ENCODE data around the gene TMOD3.

The TMOD3 gene

DNA sequence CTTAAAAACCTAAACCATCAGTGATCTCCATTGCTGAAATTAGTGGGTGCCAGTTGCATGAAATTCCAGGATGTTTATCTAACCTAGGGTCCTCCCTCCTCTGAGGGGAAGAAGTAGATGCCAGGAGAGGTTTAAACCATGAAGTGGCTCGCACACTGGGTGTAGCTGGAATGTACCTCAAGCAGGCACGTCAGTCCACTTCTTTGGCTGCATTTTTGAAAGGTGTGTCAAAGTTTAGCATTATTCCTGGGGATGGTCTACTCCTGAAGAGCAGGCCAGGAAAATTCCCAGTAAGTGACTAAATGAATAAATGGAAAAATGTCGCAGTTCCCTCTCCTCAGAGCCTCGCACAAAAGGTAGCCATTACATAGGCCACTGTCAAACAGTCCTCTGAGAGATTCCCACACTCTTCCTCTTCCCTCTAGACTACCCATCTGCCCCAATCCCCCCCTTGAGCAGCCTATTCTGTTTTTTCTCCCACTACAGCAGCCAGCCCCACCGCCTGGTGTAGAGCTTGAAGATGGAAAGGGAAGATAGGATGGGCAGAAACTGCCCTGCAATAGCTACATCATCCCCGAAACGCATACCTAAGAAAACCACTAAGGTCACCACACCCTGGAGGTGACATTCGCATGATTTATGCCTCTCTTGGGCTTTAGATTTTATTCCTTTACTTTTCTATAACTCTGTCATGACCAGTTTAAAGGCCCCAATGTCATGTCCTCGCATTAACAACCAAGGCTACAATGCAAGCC lies 655 bp upstream of the TMOD3 start:
- no peak for DNase-seq (ENCODE audit: low spot score)

DNA sequence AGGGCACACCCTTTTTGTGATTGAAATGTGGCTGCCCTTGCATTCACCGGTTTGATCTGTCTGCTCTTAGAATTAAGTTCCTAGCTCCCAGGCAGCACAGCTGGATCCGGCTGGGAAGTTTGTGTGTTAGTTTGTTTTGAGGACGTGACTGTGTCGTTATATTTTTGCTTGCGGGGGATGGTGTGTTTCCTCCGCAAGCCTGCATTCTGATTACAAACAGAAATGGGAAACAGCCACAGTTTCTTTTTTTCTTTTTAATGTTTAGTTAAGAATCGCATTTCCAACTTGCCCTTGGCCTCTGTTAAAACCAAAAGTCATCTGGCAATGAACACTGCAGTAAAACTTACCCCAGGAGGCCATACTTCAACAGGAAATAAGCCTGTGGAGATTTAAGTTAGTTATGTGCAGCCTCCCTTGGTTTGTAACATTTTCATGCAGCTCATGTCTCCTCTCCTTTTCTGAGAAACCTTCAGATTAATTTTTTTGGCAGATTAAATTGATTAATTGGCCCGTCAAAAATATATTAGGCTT lies 888 bp downstream of the TMOD3 start:
- DNase-seq (ENCODE audit: low spot score) = no peak

DNA sequence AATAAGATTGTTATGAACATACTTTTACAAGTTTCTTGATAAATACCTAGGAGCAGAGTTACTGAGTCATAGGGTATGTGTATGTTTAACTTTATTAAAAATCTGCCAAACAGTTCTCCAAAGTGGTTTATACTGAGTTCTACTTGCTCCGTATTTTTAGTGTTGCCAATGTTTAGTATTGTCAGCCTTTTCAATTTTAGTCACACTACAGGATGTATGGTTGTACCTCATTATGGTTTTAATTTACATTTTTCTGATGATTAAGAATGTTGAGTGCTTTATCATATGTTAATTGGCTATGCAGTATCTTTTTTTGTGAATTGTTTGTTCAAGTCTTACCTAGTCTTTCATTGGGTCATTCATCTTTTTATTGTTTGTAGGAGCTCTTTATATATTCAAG lies 4.3 kb downstream of the TMOD3 start:
- no peak for DNase-seq (ENCODE audit: low spot score)

DNA sequence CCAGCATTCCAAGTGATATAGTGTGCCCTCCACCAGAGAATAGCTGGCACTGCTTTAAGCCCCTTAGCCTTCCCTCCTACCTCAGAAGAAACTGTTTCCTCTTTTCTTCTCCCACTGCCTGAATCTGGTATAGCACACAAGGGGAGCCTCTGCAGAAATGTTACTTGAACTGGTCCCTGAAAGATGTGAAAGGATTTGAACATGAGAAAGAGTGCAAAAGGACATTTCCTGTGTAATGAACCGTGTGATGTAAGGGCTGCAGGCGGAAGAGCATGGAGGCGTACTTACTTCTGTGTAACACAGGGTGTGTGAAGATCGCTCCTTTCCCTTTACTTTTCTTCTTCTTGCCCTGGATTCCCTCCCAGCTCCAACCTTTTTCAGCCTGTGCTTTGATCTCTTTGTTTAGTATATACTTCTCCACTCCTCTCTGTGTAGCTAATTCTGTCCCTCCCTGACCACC lies 8.4 kb downstream of the TMOD3 start:
- DNase-seq (ENCODE audit: low spot score) = no peak

DNA sequence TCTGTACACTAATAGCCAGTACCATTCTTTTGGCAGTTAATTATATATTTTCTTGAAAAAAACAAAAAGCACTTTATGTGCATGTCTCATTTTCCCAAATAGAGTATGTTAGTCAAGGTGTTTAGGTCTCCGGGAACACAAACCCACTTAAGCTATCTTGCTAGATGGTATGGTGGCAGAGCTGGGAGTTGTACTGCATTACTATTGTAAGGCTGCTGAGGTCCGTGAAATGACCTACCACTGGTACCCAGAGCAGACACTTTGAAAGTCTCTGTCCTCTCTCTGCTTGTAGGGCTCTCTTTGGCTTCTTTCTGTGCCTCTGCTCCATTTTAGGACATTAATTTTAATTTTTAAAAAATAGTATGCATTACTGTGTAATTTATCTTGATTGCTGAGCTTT lies 8.8 kb downstream of the TMOD3 start:
- DNase-seq (ENCODE audit: low spot score) = no peak

DNA sequence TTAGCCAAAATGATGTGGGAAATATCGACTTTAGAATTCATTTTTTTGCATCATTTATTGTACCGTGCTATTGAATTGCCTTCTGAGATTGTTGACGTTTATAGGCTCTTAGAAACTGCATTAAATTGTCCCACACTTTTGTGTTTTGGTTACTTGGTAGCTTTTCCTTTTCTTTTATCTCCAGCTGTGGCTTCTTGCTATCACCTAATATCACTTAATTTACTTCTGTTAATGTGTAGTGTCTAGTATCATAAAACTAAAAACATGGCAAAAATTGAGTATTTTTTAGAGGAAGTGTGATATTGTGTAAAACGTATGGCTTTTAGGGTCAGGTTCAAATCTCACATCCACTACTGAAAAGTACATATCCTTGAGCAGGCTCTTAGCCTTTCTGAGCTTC lies 11.2 kb downstream of the TMOD3 start:
- no peak for DNase-seq (ENCODE audit: low spot score)

DNA sequence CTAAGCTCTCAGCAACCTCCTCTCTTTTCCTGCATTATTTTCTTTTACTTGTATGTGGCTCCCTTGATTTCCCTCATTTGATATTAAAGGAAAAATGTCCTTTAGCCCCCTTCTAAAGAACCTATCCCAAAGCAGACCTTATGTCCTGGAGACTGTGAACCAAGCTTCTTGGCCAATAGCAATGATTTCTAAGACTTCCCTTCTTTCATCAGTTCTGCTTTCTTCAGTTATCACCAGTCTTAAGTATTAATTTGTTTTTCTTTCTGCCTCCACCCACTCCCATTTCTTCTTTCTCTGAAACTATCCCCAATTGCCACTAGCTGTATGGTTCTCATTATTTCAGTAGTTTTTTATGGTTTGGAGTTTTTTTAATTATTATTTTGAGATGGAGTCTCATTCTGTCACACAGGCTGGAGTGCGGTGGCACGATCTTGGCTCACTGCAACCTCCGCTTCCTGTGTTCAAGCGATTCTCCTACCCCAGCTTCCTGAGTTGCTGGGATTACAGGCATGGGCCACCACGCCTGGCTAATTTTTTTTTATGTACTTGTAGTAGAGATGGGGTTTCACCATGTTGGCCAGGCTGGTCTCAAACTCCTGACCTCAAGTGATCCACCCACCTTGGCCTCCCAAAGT lies 12.1 kb downstream of the TMOD3 start:
- DNase-seq (ENCODE audit: low spot score) = no peak

DNA sequence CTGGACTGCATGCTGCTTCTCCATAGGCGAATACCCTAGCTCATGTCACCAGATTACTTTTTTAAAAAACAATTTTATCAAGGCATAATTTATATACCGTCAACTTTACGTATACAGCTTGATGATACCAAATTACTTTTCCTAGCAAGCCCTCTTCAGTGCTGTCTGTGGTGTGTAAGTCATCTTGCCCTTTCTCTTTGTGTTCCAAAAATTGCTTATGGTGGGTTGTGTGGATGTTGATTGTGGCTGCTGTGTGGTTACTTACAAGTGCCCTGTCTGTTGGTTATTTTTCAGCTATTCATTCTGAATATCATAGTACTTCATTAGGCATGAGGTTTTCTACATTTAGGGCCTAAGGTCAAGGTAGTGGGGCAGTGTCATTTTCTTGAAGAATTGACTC lies 12.8 kb downstream of the TMOD3 start:
- DNase-seq (ENCODE audit: low spot score) = no peak

DNA sequence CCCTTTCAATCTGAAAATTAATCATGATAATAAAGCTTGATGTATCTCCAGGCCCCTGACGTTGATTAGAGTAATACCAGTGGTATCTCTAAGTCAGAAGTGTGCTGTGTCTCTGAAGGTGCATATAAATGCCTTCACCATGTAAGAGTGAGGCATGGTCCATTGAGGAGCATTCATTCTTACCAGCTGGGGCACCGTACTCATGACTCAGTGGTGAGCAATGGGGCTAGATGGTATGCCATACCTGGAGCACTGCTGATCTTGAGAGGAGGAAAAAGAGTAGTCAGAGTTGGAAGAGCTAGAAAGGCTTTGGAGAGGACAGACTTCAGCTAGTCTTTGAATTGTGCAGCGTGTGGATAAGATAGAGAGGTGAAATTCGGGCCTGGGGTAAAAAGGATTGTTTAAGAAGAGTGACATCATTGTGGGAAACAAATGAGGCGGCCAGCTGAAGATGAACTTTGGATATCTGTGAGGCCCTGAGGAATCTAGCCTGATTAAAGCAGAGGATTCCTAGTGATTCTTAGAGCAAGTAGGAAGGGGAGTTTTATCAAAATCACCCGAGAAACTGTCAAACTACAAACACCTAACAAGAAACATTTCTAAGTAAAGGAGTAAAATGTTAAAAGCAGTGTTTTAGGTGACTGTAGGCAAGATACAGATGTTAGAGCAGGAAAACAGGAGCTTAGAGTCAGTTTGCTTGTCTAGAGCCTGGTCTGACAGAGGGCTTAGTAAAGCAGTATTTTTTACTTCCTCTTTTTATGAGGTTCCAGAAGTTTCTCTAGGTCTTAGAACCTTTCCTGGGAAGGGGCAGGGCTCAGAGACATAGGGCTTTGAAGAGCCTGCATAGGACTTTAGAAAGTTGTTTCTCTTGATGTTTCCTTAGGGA lies 13.6 kb downstream of the TMOD3 start:
- no peak for DNase-seq (ENCODE audit: low spot score)

DNA sequence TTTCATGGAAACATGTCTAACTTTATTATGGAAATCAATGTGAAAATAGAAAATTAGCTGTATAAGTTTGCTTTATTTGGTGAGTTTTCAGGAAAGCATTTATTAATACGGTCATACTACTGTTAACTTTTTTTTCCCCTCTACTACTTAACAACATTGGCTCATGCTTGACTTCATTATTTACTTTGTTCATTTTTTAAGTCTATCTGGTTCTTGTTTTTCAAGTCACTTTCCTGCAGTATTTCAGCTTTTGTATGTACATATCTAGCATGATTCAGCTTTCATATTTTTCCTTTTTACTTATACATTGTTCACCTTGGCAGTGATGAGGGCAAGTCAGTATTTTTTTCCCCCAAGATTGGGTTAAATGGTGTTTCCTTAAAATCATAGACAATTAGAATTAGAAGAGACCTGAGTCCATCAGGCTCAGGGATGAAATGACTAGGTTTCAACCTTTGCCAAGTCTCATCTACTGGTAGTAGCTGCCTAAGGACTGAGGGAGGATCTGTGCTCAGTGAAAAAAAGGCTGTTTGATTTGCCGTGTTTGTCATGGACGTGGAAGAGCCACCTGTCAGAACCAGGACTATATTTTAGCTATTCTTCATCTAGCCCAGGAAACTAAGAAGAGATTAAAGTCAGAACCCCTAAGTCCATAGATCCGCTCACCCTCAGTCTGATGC lies 15.4 kb downstream of the TMOD3 start:
- DNase-seq (ENCODE audit: low spot score) = no peak

DNA sequence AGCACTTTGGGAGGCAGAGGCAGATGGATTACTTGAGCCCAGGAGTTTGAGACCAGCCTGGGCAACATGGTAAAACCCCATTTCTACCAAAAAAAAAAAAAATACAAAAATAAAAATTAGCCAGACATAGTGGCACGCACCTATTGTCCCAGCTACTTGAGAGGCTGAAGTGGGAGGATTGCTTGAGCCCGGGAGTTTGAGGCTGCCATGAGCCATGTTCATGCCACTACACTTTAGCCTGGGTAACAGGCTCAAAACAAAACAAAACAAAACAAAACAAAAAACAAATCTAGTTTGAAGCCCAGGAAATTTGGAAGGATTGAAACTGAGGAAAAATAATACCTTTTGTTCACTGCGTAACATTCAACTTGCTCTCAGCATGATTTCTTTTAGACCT lies 16.6 kb downstream of the TMOD3 start:
- no peak for DNase-seq (ENCODE audit: low spot score)

DNA sequence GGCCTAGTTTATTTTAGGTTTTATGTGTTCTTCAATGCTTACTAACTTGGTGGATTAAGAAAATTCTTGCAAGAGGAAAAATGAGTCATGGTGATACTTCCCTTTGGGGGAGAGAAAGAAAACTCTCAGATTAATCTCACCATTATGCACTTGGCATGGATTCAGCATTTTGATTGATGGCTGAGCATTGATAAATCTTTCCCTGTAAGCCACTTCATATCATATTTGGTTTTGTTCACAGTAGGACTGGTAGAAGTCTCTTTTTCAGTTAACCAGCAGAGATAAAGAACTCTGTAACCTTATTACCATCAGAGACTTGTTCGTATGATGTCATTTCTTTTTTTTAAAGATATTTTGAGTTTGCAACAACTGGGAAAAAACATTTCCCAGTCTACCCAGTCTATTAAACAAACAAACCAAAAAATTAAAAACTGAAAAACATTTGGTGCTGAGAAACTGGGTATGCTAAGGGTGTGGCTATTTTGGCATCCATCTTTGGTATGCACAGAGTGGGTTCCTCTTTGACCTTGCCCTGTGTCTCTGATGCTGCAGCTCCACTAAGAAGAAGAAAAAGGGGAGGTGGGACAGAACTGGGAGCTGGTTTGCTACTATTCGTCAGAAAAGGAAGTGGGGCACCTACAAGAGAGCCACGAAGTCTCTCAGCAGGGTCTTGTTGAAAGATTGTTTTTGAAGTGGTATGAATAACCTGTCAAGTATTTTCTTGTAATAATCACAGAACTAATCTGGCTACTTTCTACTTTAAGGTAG lies 17.2 kb downstream of the TMOD3 start:
- peak; percentile 49 for DNase-seq (ENCODE audit: low spot score)

DNA sequence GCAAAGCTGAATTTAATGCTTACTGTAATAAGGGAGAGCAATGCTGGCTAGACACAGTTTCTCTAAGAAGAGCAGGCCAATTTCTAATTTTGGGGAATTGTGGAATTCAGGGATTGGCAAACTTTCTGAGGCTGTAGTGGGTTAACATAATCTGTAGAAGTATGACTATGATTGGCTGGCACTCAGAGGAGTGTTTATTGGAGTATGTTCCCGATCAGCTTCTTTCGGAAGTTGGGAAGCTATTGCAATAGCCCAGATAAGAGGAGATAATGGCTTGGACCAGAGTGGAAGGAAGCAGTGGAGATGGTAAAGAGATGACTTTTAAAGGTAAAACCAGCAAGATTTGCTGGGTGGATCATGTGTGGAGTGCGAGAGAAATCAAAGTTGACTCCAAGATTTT lies 19.4 kb downstream of the TMOD3 start:
- no peak for DNase-seq (ENCODE audit: low spot score)

DNA sequence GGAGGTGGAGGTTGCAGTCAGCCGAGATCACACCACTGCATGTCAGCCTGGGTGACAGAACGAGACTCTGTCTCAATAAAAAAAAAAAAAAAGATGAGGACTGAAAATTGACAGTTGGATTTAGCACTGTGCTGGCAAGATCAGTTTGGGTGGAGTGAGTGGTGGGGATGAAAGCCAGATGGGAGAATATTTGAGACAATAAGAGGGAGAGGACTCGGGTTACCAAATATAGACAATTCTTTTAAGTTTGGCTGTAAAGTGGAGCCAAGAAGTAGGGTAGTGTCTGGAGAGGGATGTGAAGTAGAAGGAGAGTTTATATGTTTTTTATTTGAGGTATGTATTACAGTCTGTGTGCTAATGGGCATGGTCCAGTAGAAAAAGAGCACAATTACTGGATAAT lies 20.4 kb downstream of the TMOD3 start:
- DNase-seq (ENCODE audit: low spot score) = no peak

DNA sequence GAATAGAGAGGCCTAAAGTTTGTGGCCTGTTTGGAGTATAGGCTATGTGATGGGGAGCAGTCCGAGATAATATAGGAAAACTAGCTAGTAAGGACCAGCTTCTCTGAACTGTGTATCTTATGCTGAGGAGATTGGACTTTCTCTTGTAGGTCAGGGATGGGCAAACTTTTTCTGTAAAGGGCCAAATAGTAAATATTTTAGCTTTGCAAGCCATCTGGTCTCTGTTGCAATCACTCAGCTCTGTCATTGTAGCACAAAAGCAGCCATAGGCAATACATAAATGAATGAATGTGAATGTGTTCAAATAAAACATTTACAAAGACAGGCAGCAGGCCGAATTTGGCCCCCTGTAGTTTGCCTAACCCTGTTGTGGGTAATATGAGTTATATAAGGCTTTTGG lies 24.5 kb downstream of the TMOD3 start:
- no peak for DNase-seq (ENCODE audit: low spot score)

DNA sequence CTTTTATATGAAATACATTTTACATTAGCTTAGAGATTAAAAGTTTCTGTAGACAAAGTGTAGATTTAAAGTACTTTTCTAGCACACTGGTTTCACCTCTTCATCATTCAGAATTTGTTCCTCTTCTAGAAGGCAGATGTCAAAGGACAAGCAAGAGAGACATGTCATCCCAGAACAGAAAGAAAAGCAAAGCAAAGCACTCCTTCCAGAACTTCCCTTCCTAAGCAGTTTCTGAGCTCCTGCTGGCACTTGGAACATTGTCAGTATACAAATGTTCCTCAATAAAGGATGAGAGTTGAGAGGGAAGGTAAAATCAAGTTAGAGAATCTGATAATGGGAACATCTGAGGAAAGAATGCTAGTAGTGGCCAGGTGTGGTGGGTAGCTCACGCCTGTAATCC lies 26.2 kb downstream of the TMOD3 start:
- no peak for DNase-seq (ENCODE audit: low spot score)

DNA sequence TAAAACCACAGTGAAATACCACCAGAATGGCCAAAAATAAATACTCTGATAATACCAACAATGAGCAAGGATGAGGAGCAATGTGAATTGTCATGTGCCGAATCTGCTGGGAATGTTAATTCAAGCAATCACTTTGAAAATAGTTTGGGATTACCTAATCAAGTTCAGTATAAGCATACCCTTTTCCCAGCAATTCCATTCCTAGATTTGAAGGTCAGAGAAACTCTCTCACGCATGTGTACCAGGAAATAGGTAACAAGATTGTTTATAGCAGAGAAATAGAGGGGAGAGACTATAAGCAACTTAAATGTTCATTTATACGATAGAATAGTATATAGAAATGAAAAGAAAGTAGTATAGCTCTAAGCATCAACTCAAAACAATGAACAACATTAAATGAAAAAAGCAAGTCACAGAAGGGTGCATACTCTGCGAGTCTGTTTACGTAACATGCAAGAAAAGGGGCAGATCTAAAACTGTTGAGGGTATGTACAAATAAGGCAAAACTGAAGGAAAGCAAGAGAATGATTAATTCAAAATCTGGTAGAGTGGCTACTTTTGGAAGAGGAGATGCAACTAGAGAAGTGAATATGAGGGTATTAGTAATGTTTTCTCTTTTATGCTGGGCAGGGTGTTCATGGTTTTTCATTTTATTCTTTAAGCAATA lies 27.4 kb downstream of the TMOD3 start:
- DNase-seq (ENCODE audit: low spot score) = no peak

DNA sequence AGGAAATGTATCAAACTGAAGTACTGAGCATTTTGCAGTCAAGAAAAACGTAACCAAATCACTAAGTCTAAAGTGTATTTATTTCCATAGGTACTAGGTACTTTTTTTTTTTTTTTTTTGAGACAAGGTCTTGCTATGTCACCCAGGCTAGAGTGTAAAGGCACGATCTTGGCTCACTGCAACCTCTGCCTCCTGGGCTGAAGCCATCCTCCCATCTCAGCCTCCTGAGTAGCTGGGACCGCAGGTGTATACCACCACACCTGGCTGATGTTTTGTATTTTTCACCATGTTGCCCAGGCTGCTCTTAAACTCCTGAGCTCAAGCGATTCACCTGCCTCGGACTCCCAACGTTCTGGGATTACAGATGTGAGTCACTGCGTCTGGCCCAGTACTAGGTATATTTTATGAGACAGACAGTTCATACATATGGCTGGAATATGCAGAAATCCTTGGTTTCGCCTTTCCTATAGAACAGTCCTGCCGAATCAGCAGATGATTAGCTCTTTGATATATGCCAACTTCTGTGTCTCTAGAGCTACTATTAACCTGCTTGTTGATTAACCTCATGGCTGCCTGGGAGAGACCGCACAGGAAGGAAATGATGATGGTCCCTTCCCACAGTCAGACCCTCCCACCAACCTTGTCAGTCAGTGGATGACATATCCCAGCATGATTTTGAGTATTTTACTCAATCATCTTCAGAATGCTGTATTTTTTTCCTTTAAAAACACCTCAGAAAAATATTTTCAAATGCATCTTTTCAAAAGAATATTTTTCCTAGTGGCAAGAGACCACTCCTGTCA lies 32.3 kb downstream of the TMOD3 start:
- no peak for DNase-seq (ENCODE audit: low spot score)

DNA sequence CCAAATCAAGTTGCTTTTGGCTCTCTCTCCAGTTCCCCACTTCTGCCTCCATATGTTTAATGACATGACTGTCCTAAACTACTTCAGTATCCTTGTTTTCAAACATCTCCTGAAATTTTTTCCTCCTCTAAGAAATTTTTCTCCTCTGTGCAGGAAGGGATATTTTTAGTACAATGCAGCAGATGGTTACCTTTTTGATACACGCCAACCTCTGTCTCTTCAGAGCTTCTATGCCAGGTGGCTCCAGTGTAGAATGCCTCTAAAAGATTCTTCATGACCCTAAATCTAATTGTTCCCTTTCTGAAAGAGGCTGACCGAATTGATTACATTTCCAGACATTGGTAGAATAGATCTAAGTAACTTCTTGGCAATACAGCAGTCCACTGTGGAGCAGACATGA lies 33.7 kb downstream of the TMOD3 start:
- no peak for DNase-seq (ENCODE audit: low spot score)

Data from AG08395 (cell line).